HG03025 (cell line): Measurements from ENCODE around the gene GLIS1.

Experiments used
- ATAC-seq: cut with Tn5 transposase; IDR thresholded peaks from one replicate; pipeline ENCODE4 v1.9.1; 2021; ENCODE audit warnings: mild to moderate bottlenecking, moderate library complexity; ENCODE audit not compliant: unreplicated experiment, low FRiP score

GLIS1 gene

DNA sequence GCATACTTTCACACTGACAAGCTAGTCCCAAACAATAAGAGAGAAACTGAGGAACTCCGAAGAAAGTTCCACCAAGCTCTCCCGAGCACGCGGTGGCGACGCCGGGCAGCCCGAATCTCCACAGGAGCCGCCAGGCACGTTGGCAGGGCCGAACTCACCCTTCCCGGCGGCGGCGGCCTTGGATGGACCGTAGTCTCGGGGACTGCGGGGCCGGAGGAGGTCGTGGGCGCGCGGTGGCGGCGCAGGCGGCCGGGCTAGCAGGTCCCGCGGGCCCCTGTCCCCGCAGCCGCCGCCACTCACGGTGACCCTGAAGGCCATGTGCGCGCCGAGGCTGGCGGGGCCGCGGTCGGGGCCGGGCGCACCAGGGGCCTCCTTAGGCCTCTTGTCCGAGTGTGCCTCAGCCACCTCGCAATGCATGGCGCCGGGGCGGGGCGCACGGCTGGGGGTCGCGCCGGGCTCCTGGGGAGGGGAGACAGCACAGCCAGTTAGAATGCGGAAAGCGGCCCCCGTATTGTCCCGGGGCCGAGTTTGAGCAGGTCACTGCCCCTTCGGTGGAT, 1.2 kb downstream of the GLIS1 start:
- ATAC-seq: no peak

DNA sequence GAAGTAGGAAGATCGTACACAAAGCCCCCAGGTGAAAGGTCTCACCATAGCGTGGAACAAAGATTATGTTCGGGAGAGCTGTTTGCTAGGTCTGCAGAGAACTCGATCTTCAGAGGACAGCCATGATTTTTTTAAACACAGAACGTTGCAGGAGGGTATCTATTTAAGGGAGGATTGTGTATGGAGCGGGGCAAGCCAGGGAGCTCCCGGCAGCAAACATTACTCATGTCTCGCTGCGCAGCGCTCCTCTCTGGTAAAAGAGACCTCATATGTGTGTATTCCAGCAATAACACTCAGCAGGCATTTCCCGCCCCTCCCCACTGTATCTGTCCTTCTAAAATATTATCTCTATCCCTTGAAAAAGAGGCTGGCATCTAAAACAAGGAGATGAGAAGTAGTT, 2.7 kb downstream of the GLIS1 start:
- ATAC-seq: no peak

DNA sequence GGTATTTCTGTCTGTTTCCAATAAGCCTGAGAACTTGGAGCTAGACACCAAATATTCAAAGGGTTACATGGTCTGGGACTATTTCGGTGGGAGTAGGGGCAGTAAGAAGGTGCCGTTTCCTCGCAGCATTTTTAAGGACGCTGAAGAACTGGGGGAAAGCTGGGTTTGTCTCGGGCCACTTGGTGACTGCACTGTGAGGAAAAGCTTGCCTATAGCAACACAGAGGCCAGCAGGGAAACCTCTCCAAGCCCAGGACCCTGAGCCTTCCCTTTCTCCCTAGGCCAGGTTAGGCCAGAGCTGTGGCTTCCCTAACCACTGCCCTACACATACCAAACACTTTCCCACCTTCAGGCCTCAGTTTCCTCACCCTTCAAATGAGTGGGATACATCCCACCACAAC, 3.3 kb downstream of the GLIS1 start:
- no peak for ATAC-seq

DNA sequence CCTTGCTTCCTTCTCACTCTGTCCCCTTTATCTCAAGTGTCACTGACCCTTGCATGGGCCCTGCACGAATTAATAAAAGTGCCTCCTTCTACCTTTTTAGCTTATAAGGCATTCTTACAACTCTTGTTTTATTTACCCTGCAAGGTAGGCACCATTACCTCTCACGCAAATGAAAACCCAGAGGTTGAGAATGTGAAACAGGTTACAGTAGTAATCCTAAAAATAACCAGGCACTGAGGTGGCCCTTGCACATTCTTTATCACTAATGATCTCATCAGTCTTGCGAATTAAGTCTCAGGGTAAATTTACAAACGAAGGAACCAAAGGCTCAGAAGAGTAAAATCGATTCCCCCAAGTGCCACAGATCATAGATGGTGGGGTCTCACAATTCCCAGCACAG, 3.7 kb downstream of the GLIS1 start:
- no peak for ATAC-seq

DNA sequence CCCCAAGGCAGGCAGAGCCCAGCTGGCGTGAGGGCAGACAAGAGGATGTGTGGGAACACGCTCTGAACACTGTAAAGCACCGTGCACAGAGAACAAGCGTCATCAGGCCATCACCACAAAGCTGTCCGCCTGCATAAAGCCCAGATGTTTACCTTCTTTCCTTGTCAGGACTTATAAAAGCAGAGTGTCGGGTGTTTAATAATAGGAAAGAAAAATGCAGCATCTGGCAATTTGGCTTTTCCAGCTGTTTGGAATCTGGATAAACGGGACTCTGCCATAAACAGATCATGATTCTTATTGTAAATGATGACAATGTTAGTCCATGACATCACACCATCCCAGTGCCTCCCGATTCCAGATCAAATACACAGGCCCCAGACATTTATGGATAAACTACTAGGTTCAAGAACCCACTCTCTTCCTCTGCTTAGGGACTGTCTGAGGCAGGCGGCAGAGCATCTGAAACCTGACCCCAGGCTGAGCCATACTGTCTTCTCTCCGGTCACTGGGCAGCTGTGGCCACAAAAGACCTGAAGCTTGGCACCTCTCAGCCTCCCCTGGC, 4.2 kb downstream of the GLIS1 start:
- ATAC-seq: no peak

DNA sequence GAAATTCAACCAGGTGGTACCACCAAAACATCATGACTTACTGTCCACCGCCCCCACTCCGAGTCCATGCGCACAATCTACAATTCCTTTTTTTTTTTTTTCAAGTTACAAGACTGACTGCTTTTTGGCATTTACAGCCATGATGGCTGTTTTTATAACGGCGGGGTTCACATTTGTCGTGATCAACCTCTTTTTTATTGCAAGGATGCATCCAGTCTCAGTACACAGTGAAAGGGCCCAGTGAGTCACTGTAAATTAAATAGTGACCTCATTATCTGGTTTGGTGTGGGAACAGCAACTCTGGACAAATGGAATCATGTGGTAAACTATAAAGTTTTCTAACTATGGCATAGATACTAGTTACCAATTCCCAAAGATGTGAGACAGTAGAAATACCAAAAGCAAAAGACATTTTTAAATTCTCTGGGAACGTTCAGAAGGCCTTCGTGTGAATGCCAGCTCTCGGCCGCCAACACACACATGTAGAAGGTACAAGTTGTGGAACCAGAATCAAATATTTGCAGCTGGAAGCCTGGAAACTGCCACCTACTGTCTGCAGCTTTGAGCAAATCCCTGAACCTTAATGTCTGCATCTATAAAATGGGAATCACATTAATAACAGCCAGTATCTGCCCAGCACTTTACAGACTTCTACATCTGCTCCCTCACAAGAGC, 4.9 kb downstream of the GLIS1 start:
- ATAC-seq: no peak

DNA sequence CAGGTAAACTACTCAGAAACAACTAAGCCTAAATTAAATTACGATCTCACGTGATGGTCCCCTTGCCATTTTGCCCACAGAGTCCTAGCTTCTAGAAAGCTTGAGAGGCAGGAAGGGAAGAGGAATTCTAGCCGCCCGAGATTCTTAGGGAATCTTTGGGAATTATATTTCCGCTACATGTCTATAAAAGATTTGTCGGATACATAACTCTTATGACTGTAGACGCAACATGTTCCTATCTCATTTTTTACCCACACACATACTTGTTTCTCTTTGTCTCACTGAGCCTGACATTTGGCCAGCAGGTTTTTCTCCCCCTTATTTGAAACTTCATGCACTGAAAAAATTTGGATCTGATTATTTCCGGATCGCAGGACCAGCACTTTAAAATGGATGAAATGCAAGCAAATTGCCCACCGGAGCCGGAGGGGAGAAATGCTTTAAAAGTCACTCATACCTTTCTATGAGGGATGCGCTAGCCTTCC, 5.5 kb downstream of the GLIS1 start:
- no peak for ATAC-seq

DNA sequence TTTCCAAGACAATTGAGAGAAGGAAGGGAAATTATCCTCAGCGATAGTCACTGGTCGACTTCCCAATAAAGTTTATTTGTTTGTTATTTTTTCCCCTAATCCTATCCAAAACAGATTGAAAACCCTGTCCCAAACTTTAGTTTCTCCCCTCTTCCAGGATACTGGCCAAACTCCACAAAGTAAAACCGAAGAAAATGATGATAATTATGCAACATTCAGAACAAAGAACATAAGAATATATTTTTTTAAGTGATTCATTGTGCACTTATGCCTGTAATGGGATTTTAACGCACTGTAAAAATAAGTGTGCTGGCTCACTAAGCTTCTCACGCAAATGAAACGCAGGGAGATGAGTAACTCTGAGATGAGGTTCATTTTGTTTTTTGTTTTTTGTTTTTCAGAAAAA, 6.0 kb downstream of the GLIS1 start:
- no peak for ATAC-seq

DNA sequence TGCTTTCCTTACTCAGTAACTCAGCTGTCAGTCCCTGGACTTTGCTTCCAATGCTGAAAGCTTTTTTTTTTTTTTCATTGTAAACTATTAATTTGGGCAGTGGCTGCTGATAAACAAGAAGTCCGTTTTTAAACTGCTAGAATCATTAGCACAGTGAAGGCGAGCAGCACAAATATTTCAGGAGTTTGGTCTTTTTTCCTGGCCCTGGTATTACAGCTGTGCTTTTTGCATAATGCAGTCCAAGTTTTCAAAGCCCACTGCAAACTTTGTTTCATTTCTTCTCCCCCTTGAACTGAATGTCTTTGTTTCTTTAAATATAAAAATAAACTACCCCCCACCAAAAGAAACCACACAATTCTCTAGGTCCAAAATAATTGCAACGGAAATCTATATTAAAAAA, 6.6 kb downstream of the GLIS1 start:
- no peak for ATAC-seq

DNA sequence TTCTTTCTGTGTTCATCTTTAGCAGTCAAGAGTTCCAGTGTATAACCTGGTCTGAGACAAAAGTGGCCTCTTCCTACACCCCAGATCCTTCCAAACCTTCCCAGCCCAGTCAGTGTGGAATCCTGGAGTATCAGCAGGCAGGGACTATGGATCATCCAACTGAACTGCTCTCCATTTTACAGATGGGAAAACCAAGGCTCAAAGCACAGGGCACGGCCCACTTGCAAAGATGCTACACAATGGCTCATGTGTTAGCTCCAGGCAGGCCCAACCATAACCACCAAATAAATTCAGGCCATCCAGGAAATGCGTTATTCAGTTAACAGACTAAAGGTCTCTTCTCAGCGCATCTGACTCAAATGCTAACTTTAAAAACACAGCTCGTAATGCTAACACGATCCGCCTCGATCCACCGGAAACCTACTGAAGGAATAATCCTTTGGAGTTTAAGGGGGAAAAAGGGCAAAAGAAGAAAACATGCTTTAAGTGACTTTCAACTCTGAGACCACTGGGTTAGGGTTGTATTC, 7.1 kb downstream of the GLIS1 start:
- no peak for ATAC-seq

DNA sequence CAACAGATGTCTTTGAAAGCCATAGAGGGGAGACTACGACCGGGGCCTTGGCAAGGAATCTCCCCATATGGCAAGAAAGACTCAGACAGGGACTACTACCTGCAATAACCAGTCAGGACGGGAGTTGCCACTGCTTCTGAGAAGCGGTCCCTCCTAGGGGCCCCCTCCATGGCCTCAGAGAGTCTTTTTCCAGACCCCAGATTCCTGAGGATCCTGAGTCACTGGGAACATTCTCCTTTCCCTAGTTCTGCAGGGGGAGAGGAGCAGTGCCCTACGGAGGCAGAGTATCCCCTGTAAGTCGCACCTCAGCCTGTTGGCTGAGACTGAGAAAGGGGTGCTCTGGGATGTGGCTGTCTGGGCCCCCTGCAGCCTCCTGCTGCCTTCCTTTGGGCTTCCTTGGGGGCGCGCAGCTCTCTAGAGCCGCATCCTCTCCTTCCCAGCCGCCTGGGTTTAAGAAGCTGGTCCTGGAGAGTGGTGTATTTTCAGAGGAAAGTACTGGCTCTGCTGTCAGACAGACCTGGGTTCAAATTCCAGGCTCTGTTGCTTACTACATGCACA, 7.8 kb downstream of the GLIS1 start:
- no peak for ATAC-seq

DNA sequence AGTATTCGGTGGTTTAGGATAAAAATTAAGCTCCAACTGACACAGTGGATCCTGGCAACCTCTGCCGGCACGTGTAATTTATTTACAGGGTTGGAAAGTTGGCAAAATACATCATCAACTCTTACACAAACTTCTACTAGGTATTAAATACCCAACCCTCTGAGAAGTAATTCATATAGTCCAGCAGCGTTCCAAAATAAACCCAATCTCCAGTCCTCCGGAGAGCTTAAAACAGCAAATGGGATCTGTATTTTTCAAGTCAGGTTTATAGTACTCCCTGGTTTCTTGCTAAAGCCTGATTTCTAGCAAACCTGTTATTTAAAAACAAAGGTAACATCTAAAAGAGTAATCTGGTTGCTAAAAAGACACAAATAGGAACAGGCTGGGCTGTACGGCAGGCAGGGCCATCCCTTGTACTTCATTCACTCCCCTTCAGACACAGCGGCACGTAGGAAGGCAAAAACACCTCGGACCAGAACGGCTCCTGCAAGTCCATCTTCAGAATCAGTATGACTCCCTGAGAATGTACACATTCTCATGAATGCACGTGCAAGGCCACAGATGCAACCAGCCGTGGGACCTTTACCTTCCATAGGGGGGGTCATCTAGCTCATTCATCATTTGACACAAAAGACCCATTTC, 8.6 kb downstream of the GLIS1 start:
- no peak for ATAC-seq

DNA sequence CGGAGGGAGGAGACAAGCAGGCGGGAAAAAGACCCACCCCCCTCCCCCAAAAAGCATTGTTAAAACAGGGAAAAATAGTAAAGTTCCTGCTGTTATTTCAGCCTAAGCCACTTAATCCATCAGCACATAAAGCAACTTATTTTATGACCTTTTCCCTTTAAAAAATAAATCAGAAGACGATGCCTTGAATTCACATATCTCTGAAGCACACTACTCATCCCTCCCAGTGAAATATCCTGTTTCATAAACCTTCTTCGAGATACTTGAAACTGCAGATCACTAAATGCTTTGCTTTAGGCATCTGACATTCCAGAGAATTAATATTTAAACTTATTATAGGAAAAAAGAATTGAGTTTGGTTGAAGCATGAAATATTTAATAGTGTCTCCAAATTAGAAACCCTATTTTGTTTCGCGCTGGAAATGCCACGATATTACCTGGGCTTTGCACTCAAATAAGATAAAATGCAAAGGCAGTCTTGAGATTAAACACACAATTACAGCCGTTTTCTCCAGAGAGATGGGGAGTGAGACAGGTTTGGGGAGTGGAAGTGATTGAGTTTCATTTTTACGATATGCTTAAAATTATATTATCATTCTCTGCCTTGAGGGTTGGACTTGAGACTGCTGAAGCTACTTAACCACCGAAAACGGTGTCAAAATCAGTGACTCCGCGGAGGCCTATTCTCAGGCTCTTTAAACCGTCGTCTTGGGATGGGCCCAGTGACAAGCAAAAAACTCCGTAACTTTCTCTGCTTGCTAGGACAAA, 9.3 kb downstream of the GLIS1 start:
- no peak for ATAC-seq

DNA sequence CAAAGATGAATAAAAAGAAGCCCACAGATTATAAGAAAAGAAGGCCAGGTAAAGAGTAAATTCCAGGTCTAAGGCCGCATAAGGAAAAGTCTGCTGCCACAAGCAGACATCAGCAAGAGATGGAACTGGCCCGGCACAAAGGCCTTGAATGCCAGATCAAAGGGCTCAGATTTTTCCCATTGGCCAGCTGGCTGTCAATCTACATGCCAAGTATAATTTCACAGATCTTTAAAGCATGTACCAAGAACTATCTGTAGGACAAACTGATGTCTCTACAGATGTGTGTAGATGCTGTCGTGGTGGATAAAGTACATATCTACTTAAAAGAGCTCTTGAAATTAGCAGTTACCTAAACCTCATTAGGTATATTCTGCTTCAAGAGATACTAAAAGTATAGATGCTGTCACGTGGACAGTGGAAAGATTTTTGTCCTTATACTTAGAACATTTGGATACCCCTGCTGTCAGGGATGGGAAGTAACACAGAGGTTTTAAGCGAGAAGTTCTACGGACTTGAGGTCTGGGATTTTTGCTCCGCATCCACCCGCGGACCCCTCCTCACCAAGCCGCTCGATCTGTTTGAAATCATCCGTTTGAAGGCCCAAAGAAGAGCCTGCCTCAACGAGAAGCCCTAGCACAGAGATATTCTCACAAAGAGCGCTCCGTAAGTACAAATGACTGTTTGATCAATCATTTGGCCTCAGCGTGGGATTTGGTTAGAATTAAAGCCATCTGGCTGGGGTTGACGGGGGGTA, 10.1 kb downstream of the GLIS1 start:
- no peak for ATAC-seq

DNA sequence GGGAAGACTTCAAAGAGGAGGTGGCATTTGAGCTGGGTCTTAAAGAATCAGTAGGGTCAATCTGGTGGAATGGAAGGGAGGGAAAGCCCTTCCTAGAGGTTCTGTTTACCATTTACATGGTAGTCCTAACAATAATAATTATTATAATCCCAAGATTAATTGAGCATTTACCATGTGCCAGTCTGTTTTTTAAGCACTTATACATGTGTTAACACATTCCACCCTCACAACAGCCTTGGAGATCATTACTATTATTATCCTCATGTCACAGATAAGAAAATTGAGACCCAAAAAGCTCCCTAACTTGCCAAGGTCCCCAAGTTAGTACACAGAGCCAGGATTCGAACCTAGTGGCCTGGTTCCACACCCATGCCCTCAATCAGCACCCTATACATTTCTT, 10.8 kb downstream of the GLIS1 start:
- no peak for ATAC-seq

DNA sequence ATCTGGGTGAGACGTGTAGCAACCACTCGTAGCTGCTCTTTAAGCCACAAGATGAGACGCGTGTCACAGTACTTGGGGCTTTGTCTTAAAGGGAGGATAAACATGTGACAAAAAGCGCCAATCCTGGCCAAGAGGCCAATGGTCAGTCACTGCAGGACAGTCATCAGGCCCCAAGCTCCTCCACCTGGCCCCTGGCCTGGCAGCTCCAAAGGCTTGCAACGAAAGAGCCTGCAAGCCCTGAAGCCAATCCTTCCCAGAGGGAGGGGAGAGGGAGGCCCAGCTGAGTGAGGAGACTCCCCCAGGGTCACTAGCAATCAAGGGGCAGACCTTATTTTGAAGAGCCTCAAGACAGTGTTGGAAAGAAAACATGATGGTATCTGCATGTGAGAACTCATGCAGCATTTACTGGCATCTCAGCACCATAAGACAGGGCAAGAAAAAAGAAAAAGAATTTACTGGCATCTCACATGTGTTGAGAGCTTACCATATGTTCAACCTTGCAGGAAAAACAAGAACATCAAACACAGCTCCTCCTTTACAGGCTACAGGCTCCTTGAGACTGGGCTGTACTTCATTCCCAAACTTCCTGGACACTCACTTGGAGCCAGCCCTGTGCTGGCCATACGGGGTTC, 11.4 kb downstream of the GLIS1 start:
- no peak for ATAC-seq

DNA sequence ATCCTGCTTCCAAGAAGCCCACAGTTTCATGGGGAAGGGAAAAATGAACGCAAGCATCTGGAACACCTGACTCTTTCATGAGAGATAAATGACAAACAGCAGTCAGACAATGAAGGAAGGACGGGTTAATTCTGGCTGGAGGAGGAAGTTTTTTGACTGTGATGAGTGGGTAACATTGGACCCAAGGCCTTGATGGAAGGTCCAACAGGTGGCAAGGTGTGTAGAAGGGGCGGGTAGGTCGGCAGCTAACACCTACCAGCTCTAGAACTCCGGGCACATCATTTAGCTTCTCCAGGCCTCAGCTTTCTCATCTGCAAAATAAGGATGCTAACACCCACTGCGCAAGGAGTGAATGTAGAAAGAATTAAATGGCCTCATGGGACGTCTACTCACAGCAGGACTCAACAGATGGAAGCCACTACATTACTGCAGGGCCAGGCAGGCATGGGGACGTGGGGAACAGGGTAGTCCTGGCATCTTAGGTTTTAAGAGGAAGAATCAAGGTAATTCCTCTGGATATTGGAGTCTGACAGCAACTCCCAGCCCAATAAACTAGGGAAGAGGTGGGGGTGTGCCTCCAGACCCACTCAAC, 12.9 kb downstream of the GLIS1 start:
- ATAC-seq: no peak

DNA sequence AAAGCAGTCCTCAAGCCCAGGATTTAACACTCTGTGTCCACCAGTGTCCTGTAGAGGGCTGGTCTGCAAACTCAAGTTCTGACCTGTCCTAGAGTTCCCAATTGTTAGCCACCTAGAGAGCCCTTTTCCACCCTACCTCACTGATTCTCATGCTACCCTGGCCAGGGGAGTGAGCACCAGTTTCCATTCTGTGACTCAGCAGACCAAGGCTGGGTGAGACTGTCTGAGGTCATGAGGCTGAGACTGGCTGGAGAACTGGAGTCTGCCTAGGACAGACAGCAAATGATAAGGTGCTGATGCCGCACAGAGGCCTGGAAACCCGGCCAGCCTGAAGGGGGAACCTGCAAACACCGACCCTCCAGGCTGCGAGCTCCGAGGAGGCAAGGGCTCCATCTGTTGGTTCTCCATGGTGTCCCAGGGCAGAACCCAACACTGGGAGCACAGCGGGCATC, 13.7 kb downstream of the GLIS1 start:
- no peak for ATAC-seq

DNA sequence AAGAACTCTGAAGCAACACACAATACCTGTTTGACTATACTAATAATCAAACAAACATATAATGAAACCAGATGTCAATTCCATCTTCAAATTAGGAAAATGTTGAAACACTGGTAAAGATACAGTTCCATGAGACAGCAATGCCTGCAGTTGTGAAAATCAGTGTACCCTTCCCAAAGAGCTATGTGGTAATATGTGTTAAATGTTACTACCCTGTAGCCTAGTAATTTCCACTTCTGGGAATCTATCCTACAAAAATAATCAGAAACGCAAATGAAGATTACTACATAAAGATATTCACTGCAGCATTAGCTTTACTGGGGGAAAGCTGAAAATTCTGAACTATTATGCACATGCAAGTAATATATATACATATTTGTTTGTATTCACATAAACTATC, 16.9 kb downstream of the GLIS1 start:
- no peak for ATAC-seq
